ENCODE data around the gene CWC15. TPM values are rescaled to one million over a fixed set of nuclear protein-coding genes. Genes with fewer than 3 reads are reported as not detected.

Gene CWC15
- total RNA-seq, 2 donors from 2014 or later: 35.2 to 46.6 TPM

- no peak for DNase-seq (ENCODE audit: low spot score)
- Histone ChIP-seq H3K36me3 (no peaks in the 10 kb centered on the region), H3K4me1 (ENCODE audit: control insufficient read depth in 1 of 2, low read depth in 2 of 2) (peaks cover 0 to 20% of the 10 kb centered on the region in 2 donors), H3K27ac (no peak overlapping the region), H3K27me3 (replicated peaks; ENCODE audit: insufficient read depth) (no peaks in the 10 kb centered on the region), H3K9me3 (no peaks in the 10 kb centered on the region), H3K4me3 (no peak overlapping the region)
- no peak for TF ChIP-seq CTCF (IDR thresholded peaks at IDR 0.05)
- no peak for ATAC-seq (ENCODE audit: insufficient number of reproducible peaks, low FRiP score, low read depth)
Observed at GRCh38 chr11:94941131-94941530, 32.2 kb downstream of the CWC15 start.

GRCh38 chr11:94939346-94939745 is 34.0 kb downstream of the CWC15 start:
- no peak for DNase-seq (ENCODE audit: low spot score)
- H3K4me3 ChIP-seq: no peak overlapping the region
- H3K36me3 ChIP-seq: no peaks in the 10 kb centered on the region
- peaks cover 0 to 20% of the 10 kb centered on the region in 2 donors for H3K4me1 ChIP-seq (ENCODE audit: control insufficient read depth in 1 of 2, low read depth in 2 of 2)
- no peaks in the 10 kb centered on the region for H3K9me3 ChIP-seq
- no peak for TF ChIP-seq CTCF (IDR thresholded peaks at IDR 0.05)
- no peak for ATAC-seq (ENCODE audit: insufficient number of reproducible peaks, low FRiP score, low read depth)
- no peaks in the 10 kb centered on the region for H3K27me3 ChIP-seq (replicated peaks; ENCODE audit: insufficient read depth)
- no peak overlapping the region for H3K27ac ChIP-seq

DNA sequence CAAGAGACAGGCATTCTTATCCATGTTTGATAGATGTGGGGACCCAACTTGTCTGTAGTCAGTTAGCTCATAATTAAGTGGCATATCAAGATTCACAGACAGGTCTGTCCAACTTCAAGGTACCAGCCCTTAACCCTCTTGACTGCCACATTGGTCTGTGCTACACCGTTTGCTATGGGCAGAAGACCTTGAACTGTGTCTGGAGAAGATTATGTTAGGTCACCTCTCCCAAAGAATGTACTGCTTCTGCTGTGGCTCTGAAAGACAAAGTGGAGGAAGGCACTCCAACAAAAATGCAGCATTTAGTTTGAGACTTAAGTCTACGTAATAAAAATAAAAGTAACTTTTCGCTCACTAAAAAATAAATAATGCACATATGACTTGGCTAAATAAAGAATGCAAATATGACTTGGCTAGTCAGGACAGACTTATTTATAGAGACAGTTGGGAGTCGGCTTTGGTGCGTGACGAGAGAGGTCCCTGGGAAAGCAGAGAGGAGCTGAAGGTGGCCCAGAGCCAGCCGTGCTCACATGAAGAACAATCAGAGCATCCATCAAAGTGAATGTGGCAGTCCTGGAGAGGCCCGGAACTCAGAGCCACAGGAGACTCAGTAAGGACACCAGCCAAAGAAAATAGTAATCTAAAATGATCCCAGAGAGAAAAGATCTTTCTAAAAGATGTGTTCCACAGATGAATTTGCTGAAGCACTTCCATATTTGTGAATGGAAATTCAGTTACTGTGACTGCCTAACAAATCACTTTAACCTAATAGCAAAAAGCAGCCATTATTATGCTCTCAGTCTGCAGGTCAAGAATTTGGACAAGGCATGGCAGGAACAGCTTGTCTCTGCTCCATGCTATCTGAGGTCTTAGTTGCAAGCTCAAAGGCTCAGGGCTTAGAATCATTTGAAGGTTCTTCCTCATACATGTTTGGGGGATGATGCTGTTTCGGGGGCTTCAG is 35.0 kb downstream of the CWC15 start:
- no peak for ATAC-seq (ENCODE audit: insufficient number of reproducible peaks, low FRiP score, low read depth)
- no peak for DNase-seq (ENCODE audit: low spot score)
- Histone ChIP-seq H3K4me1 (ENCODE audit: control insufficient read depth in 1 of 2, low read depth in 2 of 2) (peaks cover 0 to 20% of the 10 kb centered on the region in 2 donors), H3K9me3 (no peaks in the 10 kb centered on the region), H3K36me3 (no peaks in the 10 kb centered on the region), H3K27ac (peak overlapping the region in 1 of 2 donors; percentile 2), H3K27me3 (replicated peaks; ENCODE audit: insufficient read depth) (no peaks in the 10 kb centered on the region), H3K4me3 (no peak overlapping the region)
- TF ChIP-seq CTCF (IDR thresholded peaks at IDR 0.05): no peak

DNA sequence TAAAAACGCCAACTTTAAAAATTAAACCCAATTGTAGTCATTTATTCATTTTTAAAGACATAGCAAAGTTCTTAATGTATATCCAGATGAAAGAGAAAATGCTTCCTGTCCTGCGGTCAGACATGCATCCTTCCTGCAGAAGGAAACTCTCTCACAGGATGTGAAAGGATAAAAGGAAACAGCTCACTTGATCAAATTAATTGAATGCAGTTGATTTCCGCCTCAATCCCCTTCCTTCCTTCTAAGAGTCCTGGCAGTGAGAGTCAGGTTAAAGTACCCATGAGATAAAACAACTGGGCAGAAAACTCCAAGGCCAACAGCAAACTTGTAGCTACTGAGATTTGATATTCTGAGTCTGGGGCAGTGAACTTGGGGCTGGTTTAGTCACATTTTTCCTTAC is 38.5 kb downstream of the CWC15 start:
- ATAC-seq (ENCODE audit: insufficient number of reproducible peaks, low FRiP score, low read depth) (no peak), DNase-seq (ENCODE audit: low spot score) (no peak)
- Histone ChIP-seq H3K9me3 (no peaks in the 10 kb centered on the region), H3K36me3 (no peaks in the 10 kb centered on the region), H3K27ac (no peak overlapping the region), H3K4me1 (ENCODE audit: control insufficient read depth in 1 of 2, low read depth in 2 of 2) (peaks cover 0 to 20% of the 10 kb centered on the region in 2 donors), H3K27me3 (replicated peaks; ENCODE audit: insufficient read depth) (no peaks in the 10 kb centered on the region), H3K4me3 (no peak overlapping the region)
- TF ChIP-seq CTCF (IDR thresholded peaks at IDR 0.05): no peak

- Histone ChIP-seq H3K27ac (no peak overlapping the region), H3K4me3 (no peak overlapping the region), H3K4me1 (ENCODE audit: control insufficient read depth in 1 of 2, low read depth in 2 of 2) (peaks cover 0 to 19% of the 10 kb centered on the region in 2 donors), H3K9me3 (no peaks in the 10 kb centered on the region), H3K27me3 (replicated peaks; ENCODE audit: insufficient read depth) (no peaks in the 10 kb centered on the region), H3K36me3 (no peaks in the 10 kb centered on the region)
- DNase-seq (ENCODE audit: low spot score): no peak
- TF ChIP-seq CTCF (IDR thresholded peaks at IDR 0.05): no peak
- ATAC-seq (ENCODE audit: insufficient number of reproducible peaks, low FRiP score, low read depth): no peak
Observed at GRCh38 chr11:94934362-94934761, 39.0 kb downstream of the CWC15 start.

Data from thoracic aorta (tissue), 2 donors.